Right lobe of liver (tissue), 6 donors: ENCODE data around the gene GTF3C1. TPM values are rescaled to one million over a fixed set of nuclear protein-coding genes. Genes with fewer than 3 reads are reported as not detected.
"Not testable (repeated sequence)": the region's sequence is repeated elsewhere in the genome, so short reads cannot be mapped to it uniquely, and the experiment has no call there.

ENCODE experiments used
- ATAC-seq, 4 donors: fragments of 200-7000 bp; cut with Tn5 transposase; one replicate each; pipeline ENCODE4 v1.9.1; 2020; ENCODE audit warnings: mild to moderate bottlenecking in 4 of 4, moderate library complexity in 4 of 4
- DNase-seq, 3 donors: peaks; one replicate each; pipeline ENCODE4 v3.0.0-alpha.2; 2020
- H3K27ac ChIP-seq, 3 donors: fragments of 200-600 bp; one replicate each; pipeline ENCODE4 v1.8.0; 2022
- H3K27me3 ChIP-seq, 2 donors: fragments of 200-600 bp; one replicate each; pipeline ENCODE4 v1.8.0; 2022
- H3K36me3 ChIP-seq, 4 donors: fragments of 200-600 bp; sonication (generic) in 1 of 4; one replicate each; pipeline versions ENCODE4 v1.5.1 to v1.8.0; 2017 to 2022; ENCODE audit warnings: control low read depth in 1 of 4
- H3K4me1 ChIP-seq, 4 donors: fragments of 200-600 bp; sonication (generic) in 1 of 4; one replicate each; pipeline versions ENCODE4 v1.5.1 to v1.8.0; 2017 to 2022; ENCODE audit warnings: control low read depth in 1 of 4
- H3K4me3 ChIP-seq, 3 donors: fragments of 200-600 bp; one replicate each; pipeline ENCODE4 v1.8.0; 2022
- H3K9me3 ChIP-seq, 4 donors: fragments of 200-600 bp; sonication (generic) in 1 of 4; one replicate each; pipeline versions ENCODE4 v1.5.1 to v1.8.0; 2017 to 2022; ENCODE audit warnings: control low read depth in 1 of 4
- POLR2A ChIP-seq: fragments of 450-650 bp; IDR thresholded peaks from one replicate; pipeline ENCODE4 v1.6.1; 2017; ENCODE audit warnings: antibody characterized with exemption, mild to moderate bottlenecking
- WGBS: methylation state at CpG from one replicate; pipeline ENCODE4 v1.1.6; 2018; ENCODE audit warnings: low coverage, low lambda C conversion rate; ENCODE audit not compliant: insufficient coverage; ENCODE audit errors: missing lambda C conversion rate; 5-methylcytosine and 5-hydroxymethylcytosine counted together
- intact Hi-C, 2 donors: fragments of 100-400 bp; cut with DNase I; formaldehyde crosslinking; loops; one replicate each; pipeline versions ENCODE4 v1.11.2 to v1.14.1; 2022
- total RNA-seq, 6 experiments: library from RNA; depleted of rRNA in 2 of 6; stranded (reverse); fragments of >200 nt in 2 of 6; fragmentation: NEBNext Ultra II Directional in 3 of 6; extraction: Animal tissue kit (Norgen Biotek cat#: 25700) in 3 of 6; gene quantifications; one replicate each; pipeline versions ENCODE4 v1.1.0 to v1.2.4, GENCODE V29; 2016 to 2023
- TF ChIP-seq, protein P1 (sequence below), 4 donors: fragments of 200-600 bp in 3 of 4; fragments of 450-650 bp in 1 of 4; IDR thresholded peaks; one replicate each; pipeline versions ENCODE4 v1.5.1 to v1.8.0; 2016 to 2022; ENCODE audit warnings: antibody characterized with exemption in 4 of 4, mild to moderate bottlenecking in 2 of 4
- donor health status: DM: no; HTN: yes; CAD: no.
- donor health status: DM: no; HTN: no; CAD: no.
- donor health status: DM: no; HTN: no; CAD: no.
- donor health status: DM: no; HTN: yes; CAD: no.
- donor health status: DM: no; HTN: yes; CAD: no.

GTF3C1 gene
- total RNA-seq, 6 experiments from 2014 or later: 25.3 to 53.3 (median 26.9) TPM

DNA sequence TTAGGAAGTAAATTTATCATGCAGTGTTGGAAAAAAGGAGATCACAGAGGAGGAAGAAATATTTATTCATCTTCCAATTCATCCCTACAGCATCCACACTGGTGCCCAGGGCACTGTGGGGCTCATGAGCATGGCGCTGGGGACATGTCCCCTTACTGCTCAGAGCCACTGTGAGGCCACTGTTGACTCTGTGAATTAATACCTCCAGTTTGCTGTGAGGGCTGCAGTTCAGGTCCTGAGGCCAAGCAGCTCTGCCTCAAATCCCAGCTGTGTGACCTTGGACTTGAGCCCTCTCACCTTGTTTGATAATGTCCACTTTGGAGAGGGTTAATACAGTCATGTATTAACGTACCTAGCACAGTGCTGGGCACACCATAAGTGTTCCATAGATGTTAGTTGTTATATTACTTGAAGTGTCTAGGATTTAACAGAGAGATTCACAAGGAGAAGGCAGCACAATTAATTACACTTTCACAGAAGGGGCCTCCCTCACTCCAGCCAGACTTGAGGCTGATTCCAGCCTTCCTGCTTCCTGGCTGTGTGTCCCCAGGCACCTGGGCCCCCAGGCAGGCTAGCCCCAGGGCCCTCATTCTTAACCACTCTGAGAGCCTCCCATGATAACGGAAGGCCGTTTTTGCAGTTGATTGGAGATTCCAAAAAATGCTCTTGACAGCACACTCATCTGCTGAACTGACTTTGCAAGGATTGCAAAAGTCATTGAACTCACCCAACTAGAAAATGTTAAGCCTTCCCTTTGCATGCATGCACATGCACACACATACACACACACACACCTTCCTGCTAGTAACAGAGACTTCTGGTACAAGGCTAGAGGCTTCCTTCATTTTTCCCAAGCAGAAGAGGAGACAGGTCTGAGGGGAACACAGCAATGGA, 29.6 kb upstream of the GTF3C1 start:
- Histone ChIP-seq H3K4me1 (no peaks in the 10 kb centered on the region), H3K4me3 (no peak overlapping the region), H3K27me3 (no peaks in the 10 kb centered on the region), H3K27ac (no peak overlapping the region), H3K36me3 (no peaks in the 10 kb centered on the region), H3K9me3 (no peaks in the 10 kb centered on the region)
- no peak for DNase-seq
- TF ChIP-seq POLR2A: no peak
- TF ChIP-seq, protein P1, sequence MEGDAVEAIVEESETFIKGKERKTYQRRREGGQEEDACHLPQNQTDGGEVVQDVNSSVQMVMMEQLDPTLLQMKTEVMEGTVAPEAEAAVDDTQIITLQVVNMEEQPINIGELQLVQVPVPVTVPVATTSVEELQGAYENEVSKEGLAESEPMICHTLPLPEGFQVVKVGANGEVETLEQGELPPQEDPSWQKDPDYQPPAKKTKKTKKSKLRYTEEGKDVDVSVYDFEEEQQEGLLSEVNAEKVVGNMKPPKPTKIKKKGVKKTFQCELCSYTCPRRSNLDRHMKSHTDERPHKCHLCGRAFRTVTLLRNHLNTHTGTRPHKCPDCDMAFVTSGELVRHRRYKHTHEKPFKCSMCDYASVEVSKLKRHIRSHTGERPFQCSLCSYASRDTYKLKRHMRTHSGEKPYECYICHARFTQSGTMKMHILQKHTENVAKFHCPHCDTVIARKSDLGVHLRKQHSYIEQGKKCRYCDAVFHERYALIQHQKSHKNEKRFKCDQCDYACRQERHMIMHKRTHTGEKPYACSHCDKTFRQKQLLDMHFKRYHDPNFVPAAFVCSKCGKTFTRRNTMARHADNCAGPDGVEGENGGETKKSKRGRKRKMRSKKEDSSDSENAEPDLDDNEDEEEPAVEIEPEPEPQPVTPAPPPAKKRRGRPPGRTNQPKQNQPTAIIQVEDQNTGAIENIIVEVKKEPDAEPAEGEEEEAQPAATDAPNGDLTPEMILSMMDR (IDR thresholded peaks at IDR 0.05): no peak
- ATAC-seq: peak in 1 of 4 donors; percentile 22
- intact Hi-C loops: no loop called here
- WGBS: 81% methylated on average over 4 of the region's 4 CpGs

DNA sequence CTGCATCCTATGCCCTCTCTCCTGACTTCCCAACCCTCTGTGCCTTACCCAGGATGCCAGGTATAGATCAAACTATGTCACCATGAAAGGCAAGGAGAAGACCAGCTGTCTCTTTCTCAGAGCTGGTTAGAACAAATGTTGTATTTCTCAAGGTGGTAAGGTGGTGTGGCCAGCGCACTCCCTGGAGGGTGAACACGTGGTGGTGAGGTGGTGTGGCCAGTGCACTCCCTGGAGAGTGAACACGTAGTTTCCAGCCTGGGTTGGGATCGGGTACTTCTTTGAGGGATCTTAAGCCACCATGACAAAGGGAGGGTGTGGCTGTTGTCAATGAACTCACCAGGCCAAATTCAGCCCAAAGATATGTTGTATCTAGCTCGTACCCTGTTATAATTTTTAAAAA, 27.0 kb upstream of the GTF3C1 start:
- Histone ChIP-seq H3K9me3 (no peaks in the 10 kb centered on the region), H3K36me3 (no peaks in the 10 kb centered on the region), H3K4me3 (no peak overlapping the region), H3K4me1 (no peaks in the 10 kb centered on the region), H3K27ac (no peak overlapping the region), H3K27me3 (no peaks in the 10 kb centered on the region)
- intact Hi-C loops: no loop called here
- TF ChIP-seq POLR2A: no peak
- TF ChIP-seq, protein P1 (IDR thresholded peaks at IDR 0.05): no peak
- ATAC-seq (no peak), DNase-seq (no peak)
- 53% methylated on average over 3 of the region's 5 CpGs for WGBS

DNA sequence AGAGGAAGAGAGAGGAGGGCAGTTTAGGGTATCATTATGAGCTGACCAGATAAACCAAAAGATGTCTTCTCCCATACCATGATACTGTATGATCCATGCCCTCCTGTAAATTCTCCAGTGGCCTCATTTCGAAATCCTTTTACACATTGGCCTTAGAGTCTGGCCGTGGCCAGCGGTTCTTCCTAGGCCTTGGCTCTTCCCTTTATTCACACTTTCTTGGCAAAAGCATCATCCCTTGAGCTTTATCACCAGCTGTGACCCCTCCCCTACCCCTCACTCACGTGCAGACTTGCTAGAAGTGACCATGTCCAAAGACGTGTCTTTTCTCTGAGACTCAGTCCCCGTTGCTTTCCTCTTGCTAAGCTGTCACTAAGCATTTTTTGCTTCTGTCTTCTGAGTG, 23.0 kb upstream of the GTF3C1 start:
- no peak for DNase-seq
- H3K4me1 ChIP-seq: no peaks in the 10 kb centered on the region
- intact Hi-C loops: no loop called here
- H3K4me3 ChIP-seq: no peak overlapping the region
- WGBS: 89% methylated on average over 4 of the region's 6 CpGs
- no peak overlapping the region for H3K27ac ChIP-seq
- no peaks in the 10 kb centered on the region for H3K9me3 ChIP-seq
- no peaks in the 10 kb centered on the region for H3K36me3 ChIP-seq
- TF ChIP-seq POLR2A: no peak
- TF ChIP-seq, protein P1 (IDR thresholded peaks at IDR 0.05): no peak
- no peak for ATAC-seq
- H3K27me3 ChIP-seq: no peaks in the 10 kb centered on the region

DNA sequence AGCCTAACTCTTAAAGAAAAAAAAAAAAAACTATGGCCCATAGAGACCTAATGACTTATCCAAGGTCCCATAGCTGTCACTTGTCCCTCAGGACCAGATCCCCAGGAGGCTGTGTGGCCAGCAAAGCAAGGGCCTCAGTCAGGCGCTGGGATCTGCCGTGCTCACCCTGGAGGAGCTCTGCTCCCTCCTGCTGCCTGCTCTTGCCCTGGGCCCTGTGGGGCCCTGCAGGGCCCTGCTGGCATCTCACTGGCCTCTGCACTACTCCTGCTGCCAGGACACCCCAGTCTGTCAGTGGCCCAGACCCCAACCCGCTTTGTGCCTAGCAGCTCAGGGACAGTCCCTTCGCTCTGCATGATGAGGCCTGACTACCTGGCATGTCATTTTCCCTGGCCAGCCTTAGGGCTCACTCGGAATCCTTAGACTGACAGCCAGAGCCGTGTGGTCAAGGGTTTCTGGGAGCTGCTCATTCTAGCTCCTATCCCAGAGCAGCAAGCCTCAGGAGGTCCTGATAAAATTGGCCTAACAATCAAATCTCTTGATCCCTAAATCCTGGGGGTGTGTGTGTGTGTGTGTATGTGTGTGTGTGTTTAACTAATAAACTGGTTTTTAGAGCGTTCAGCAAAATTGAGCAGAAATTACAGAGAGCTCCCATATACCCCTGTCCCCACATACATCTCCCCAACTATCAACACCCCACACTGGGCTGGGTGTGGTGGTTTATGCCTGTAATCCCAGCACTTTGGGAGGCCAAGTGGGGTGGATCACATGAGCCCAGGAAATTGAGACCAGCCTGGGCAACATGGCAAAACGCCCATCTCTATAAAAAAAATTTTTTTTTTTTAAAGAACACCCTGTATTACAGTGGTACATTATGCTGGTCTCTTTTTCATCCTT, 22.0 kb upstream of the GTF3C1 start:
- Histone ChIP-seq H3K4me1 (no peaks in the 10 kb centered on the region), H3K9me3 (no peaks in the 10 kb centered on the region), H3K36me3 (no peaks in the 10 kb centered on the region), H3K4me3 (no peak overlapping the region), H3K27me3 (no peaks in the 10 kb centered on the region), H3K27ac (no peak overlapping the region)
- intact Hi-C loops: no loop called here
- no peak for DNase-seq
- TF ChIP-seq POLR2A: no peak
- TF ChIP-seq, protein P1 (IDR thresholded peaks at IDR 0.05): no peak
- ATAC-seq: no peak
- 87% methylated on average over 4 of the region's 8 CpGs for WGBS

DNA sequence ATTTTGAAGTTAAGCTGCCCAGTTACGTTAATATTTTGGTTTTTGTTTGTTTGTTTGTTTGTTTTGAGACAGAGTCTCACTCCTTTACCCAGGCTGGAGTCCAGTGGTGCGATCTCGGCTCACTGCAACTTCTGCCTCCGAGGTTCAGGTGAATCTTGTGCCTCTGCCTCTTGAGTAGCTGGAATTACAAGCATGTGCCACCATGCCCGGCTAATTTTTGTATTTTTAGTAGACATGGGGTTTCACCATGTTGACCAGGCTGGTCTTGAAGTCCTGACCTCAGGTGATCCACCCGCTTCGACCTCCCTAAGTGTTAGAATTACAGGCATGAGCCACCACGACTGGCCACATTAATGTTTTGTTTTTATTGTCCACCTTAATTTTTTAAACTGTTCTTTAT, 21.3 kb upstream of the GTF3C1 start:
- H3K36me3 ChIP-seq, H3K9me3 ChIP-seq, H3K27me3 ChIP-seq, DNase-seq, H3K4me1 ChIP-seq, H3K4me3 ChIP-seq, ATAC-seq, H3K27ac ChIP-seq, intact Hi-C loops: not testable (repeated sequence)
- WGBS: 89% methylated on average over 8 of the region's 8 CpGs
